OCI-LY7 (cell line): ENCODE data around the gene FBXO28. TPM values are rescaled to one million over a fixed set of nuclear protein-coding genes. Genes with fewer than 3 reads are reported as not detected.

Experiments used
- BruUV-seq: library from RNA; stranded (reverse); fragments of 400-500 nt; replicated peaks from 2 replicates; lab custom pipeline; 2021; lab: Mats Ljungman, UMichigan
- CTCF ChIA-PET: fragments of 300-600 bp; sonication (Branson Sonifier 250); formaldehyde crosslinking; loops from one replicate; lab custom pipeline; 2022; ENCODE audit warnings: antibody characterized with exemption; ENCODE audit not compliant: unreplicated experiment; lab: Charles Lee
- POLR2A ChIA-PET: fragments of 300-600 bp; sonication (Branson Sonifier 250); formaldehyde crosslinking; loops from one replicate; lab custom pipeline; 2022; ENCODE audit warnings: antibody characterized with exemption; lab: Charles Lee
- DNase-seq: peaks from one replicate; pipeline ENCODE4 v3.0.0-alpha.2; 2015; ENCODE audit warnings: low spot score
- H2AFZ ChIP-seq: fragments of 200-600 bp; sonication (generic), shearing (Covaris generic); 2 replicates; pipeline ENCODE4 v1.6.1; 2014; ENCODE audit warnings: mild to moderate bottlenecking, antibody characterized with exemption, low read length, moderate library complexity
- H3K27ac ChIP-seq: fragments of 200-600 bp; sonication (generic); 2 replicates; pipeline ENCODE4 v1.5.1; 2014; ENCODE audit warnings: mixed run types, low read depth, mild to moderate bottlenecking, moderate library complexity, low read length, inconsistent platforms; ENCODE audit not compliant: poor library complexity, severe bottlenecking
- H3K36me3 ChIP-seq: fragments of 200-600 bp; sonication (generic); 2 replicates; pipeline ENCODE4 v1.6.1; 2014; ENCODE audit warnings: mild to moderate bottlenecking, antibody characterized with exemption, low read length, moderate library complexity, mixed read lengths; ENCODE audit not compliant: insufficient read depth
- H3K4me1 ChIP-seq: fragments of 200-600 bp; sonication (generic); 2 replicates; pipeline ENCODE4 v1.5.1; 2014; ENCODE audit warnings: mild to moderate bottlenecking, low read length; ENCODE audit not compliant: insufficient read depth, poor library complexity, severe bottlenecking
- H3K4me2 ChIP-seq: fragments of 200-600 bp; sonication (generic); 2 replicates; pipeline ENCODE4 v1.6.1; 2014; ENCODE audit warnings: mild to moderate bottlenecking, low read length
- H3K4me3 ChIP-seq: fragments of 200-600 bp; sonication (generic); 2 replicates; pipeline ENCODE4 v1.5.1; 2014; ENCODE audit warnings: mild to moderate bottlenecking, low read depth, low read length; ENCODE audit not compliant: poor library complexity, severe bottlenecking
- H3K79me2 ChIP-seq: fragments of 200-600 bp; sonication (generic); 2 replicates; pipeline ENCODE4 v1.6.1; 2016; ENCODE audit warnings: low read depth, mild to moderate bottlenecking, low read length, moderate library complexity, mixed read lengths; ENCODE audit not compliant: insufficient read depth
- H3K9me2 ChIP-seq: fragments of 200-600 bp; sonication (generic); 2 replicates; pipeline ENCODE4 v1.6.1; 2016; ENCODE audit warnings: mild to moderate bottlenecking, low read length, mixed read lengths; ENCODE audit not compliant: insufficient read depth
- H3K9me3 ChIP-seq: fragments of 200-600 bp; sonication (generic); 2 replicates; pipeline ENCODE4 v1.6.1; 2014; ENCODE audit warnings: mild to moderate bottlenecking, mixed run types, low read length, mixed read lengths
- H4K20me1 ChIP-seq: fragments of 200-600 bp; sonication (generic); 2 replicates; pipeline ENCODE4 v1.6.1; 2014; ENCODE audit warnings: mild to moderate bottlenecking, antibody characterized with exemption, low read length, moderate library complexity, mixed read lengths; ENCODE audit not compliant: insufficient read depth
- CTCF ChIP-seq: fragments of 200-600 bp; sonication (generic); conservative IDR thresholded peaks from 2 replicates; pipeline ENCODE4 v1.5.1; 2014; ENCODE audit warnings: mild to moderate bottlenecking, antibody characterized with exemption, low read length, moderate library complexity, mixed read lengths
- EZH2phosphoT487 ChIP-seq: fragments of 200-600 bp; sonication (generic); IDR thresholded peaks from 2 replicates; pipeline ENCODE4 v1.6.1; 2018; ENCODE audit warnings: low read depth, borderline replicate concordance, mild to moderate bottlenecking, mixed run types, antibody characterized with exemption, low read length, moderate library complexity, mixed read lengths
- intact Hi-C: fragments of 100-400 bp; cut with micrococcal nuclease; formaldehyde crosslinking; loops from one replicate; pipeline ENCODE4 v1.10.0; 2022; ENCODE audit not compliant: unreplicated experiment
- total RNA-seq, 2 experiments: library from RNA; depleted of rRNA in 1 of 2; stranded (reverse); fragments of >200 nt in 1 of 2; shearing (Covaris generic) in 1 of 2; gene quantifications; 2 replicates each; pipeline ENCODE4 v1.2.3, GENCODE V29; 2014 to 2022

Gene FBXO28
- total RNA-seq, 2 experiments from 2014 or later = 20.1 to 23.3 TPM

GRCh38 chr1:224087286-224087794 is 26.6 kb upstream of the FBXO28 start:
- Histone ChIP-seq H3K9me2 (no peaks in the 10 kb centered on the region), H4K20me1 (no peaks in the 10 kb centered on the region), H3K36me3 (no peaks in the 10 kb centered on the region), H3K9me3 (no peaks in the 10 kb centered on the region), H3K4me3 (no peak overlapping the region), H3K4me2 (no peak overlapping the region), H3K79me2 (no peaks in the 10 kb centered on the region), H3K27ac (no peak overlapping the region), H2AFZ (no peak overlapping the region), H3K4me1 (no peaks in the 10 kb centered on the region)
- DNase-seq = no peak
- no TSS peak for BruUV-seq
- TF ChIP-seq EZH2phosphoT487 (no peak), CTCF (no peak)
- ChIA-PET POLR2A (no interaction called here), CTCF (no interaction called here)
- intact Hi-C loops = no loop called here

GRCh38 chr1:224089583-224089982 is 24.3 kb upstream of the FBXO28 start:
- CTCF ChIA-PET = no interaction called here
- no peaks in the 10 kb centered on the region for H3K36me3 ChIP-seq

More at GRCh38 chr1:224089583-224089982, 24.3 kb upstream of the FBXO28 start:
- no peaks in the 10 kb centered on the region for H3K9me2 ChIP-seq
- no peaks in the 10 kb centered on the region for H3K4me1 ChIP-seq
- no peak for DNase-seq
- POLR2A ChIA-PET = no interaction called here
- no peak overlapping the region for H3K4me3 ChIP-seq
- H2AFZ ChIP-seq = no peak overlapping the region
- no peak overlapping the region for H3K27ac ChIP-seq
- no peak overlapping the region for H3K4me2 ChIP-seq
- no peaks in the 10 kb centered on the region for H3K79me2 ChIP-seq
- intact Hi-C loops = no loop called here
- no TSS peak for BruUV-seq
- H4K20me1 ChIP-seq = no peaks in the 10 kb centered on the region
- no peaks in the 10 kb centered on the region for H3K9me3 ChIP-seq
- TF ChIP-seq CTCF (no peak), EZH2phosphoT487 (no peak)
